ENCODE measurements around the gene MARS1.

Gene MARS1

GRCh38 chr12:57456737-57457490 is 31.0 kb upstream of the MARS1 start:
- DNase-seq (ENCODE audit: low read depth in 1 of 2, low spot score in 1 of 2), result no peak

DNA sequence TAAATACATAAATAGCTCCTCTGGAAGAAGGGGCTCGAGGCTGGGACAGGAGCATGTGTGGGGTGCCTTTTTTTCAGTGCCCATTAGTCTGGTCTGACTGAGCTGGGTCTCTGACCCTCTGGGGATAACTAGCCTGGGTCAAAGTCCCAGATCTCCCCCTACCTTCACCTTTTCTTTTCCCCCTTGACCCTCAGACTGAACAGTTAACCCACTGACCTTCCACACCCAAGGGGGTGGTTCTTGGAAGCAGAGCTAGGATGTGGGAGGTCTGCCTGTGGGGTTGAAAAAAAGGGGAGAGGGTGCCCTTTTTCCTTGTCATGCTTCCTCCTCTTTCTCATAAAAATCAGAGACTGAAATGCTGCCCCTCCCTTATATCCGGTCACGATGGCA is 29.2 kb upstream of the MARS1 start:
- no peak for DNase-seq (ENCODE audit: low read depth in 1 of 2, low spot score in 1 of 2)

- DNase-seq (ENCODE audit: low read depth in 1 of 2, low spot score in 1 of 2), result peak; percentile 89 to 94
These were observed 28.7 kb upstream of the MARS1 start for GRCh38 chr12:57459055-57459749.

- DNase-seq (ENCODE audit: low read depth in 1 of 2, low spot score in 1 of 2), result no peak
These were observed 28.0 kb upstream of the MARS1 start, which contains the start of gene GLI1 for GRCh38 chr12:57459750-57460467. Gene GLI1 (plus strand): TSS chr12:57459785. CDS start chr12:57463692, 3,907 bp downstream.

- DNase-seq (ENCODE audit: low read depth in 1 of 2, low spot score in 1 of 2), result no peak
These were observed 27.4 kb upstream of the MARS1 start for GRCh38 chr12:57460468-57460784.

- DNase-seq (ENCODE audit: low read depth in 1 of 2, low spot score in 1 of 2), result no peak
These were observed 27.0 kb upstream of the MARS1 start for GRCh38 chr12:57460841-57461275.

GRCh38 chr12:57461276-57461916 is 26.5 kb upstream of the MARS1 start:
- DNase-seq (ENCODE audit: low read depth in 1 of 2, low spot score in 1 of 2), result no peak

DNA sequence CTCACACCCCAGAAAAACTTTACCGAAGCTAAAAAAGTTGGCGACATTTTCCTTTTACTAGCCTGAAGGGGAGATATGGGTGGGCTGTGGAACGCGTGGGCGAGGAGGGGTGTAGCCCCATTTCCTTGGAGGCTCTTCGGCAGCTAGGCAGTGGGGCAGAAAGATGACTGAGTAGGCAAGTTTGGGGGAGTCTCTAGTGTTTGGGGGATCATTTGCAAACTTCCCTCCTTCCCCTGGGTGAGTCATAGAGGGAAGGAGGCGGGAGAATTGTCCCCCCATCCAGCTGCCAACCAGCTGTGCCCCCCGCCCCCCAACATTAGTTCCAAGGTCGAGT is 26.0 kb upstream of the MARS1 start:
- no peak for DNase-seq (ENCODE audit: low read depth in 1 of 2, low spot score in 1 of 2)

DNA sequence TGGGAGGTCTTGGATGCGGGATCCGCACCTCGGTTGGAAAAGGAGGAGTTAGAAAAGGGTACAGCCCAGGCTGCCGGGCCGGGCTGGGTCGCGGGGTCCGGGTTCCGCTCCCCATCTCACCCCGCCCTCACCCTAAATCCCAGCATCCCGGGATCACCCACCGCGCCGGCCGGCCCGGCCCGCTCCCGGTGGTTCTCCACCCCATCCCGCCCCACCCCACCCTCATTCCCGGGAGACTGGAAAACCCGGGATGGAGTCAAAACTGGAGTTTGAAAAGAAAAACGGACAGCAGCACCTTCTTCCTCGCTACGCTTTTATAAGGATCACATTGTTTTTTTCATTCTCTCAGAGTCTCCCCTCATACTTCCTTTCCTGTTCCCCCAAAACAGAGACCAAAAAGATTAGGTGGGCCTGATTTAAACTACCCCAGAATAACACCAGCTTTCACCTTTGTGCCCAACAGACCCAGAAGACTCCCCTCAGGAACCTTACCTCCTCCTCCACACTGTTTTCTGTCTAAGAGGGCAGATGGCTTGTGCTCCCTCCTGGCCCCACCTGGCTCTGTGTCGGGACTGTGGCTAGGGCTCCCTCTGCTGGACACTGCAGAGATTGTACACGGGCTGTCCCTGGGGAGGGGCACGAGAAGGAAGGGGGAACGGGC is 25.5 kb upstream of the MARS1 start:
- DNase-seq (ENCODE audit: low read depth in 1 of 2, low spot score in 1 of 2), result peak; percentile 79 to 86

DNA sequence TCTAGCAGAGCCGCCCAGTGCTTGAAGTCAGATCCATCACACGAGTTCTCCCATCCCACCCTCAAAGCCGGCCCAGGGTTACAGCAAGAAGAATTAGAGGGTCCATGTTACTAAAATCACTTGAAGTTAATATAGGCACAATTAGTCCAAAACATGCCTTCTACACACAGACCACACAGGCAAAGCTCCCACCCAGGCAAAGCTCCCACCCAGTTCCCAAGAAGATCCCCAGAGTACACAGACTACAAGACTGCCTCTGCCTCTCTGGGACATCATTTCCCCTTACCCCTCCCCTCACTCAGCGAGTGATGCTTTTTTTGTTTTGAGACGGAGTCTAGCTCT is 25.0 kb upstream of the MARS1 start:
- DNase-seq (ENCODE audit: low read depth in 1 of 2, low spot score in 1 of 2), result no peak

- no peak for DNase-seq (ENCODE audit: low read depth in 1 of 2, low spot score in 1 of 2)
These were observed 23.3 kb upstream of the MARS1 start for GRCh38 chr12:57464569-57464968.

- DNase-seq (ENCODE audit: low read depth in 1 of 2, low spot score in 1 of 2), result no peak
These were observed 22.7 kb upstream of the MARS1 start for GRCh38 chr12:57465030-57465746.

DNA sequence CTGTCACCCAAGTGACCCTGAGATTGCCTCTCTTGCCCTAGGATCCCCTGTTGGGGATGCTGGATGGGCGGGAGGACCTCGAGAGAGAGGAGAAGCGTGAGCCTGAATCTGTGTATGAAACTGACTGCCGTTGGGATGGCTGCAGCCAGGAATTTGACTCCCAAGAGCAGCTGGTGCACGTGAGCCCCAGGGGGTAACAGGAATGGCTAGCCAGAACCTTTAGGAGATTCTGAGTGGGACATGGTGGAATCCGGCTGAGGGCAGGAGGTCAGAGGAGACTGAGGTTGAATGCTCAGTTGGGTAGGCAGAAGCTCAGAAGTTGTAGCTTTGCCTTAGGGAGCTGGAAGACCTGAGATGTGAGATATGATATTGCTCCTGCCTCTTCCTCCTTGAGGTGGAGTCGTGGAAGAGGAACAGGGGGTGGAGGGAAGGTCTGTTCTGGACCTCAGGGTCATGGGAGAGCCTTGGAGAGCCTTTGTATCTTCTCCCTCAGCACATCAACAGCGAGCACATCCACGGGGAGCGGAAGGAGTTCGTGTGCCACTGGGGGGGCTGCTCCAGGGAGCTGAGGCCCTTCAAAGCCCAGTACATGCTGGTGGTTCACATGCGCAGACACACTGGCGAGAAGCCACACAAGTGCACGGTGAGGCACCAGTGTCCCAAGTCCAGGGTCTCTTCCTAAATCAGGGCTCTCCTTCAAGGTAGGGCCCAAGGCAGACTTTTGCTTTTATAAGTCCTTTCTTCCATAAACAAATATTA is 21.9 kb upstream of the MARS1 start:
- no peak for DNase-seq (ENCODE audit: low read depth in 1 of 2, low spot score in 1 of 2)

DNA sequence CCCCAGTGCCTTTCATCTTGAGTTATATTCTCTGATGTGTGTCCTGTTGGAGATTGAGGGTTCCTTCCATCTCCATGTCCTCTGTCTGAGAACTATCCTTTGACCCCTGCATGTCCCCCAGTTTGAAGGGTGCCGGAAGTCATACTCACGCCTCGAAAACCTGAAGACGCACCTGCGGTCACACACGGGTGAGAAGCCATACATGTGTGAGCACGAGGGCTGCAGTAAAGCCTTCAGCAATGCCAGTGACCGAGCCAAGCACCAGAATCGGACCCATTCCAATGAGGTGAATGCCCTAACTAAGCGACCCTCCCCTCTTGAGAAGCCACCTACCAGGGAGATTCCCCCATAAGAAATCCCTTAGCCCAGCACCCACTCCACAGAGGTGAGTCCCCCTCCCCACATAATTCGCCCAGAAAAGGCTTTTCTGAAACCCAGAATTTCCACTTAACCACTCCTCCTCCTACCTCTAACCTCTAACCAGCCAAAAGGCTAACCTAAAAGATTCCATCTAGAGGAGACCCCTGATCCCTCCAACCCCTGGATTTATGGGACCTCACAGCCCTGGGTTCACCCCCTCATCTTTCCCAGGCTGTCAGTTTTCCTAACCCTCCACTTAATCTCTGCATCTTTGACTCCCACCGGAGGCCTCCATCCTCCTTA is 20.5 kb upstream of the MARS1 start:
- DNase-seq (ENCODE audit: low read depth in 1 of 2, low spot score in 1 of 2), result no peak

DNA sequence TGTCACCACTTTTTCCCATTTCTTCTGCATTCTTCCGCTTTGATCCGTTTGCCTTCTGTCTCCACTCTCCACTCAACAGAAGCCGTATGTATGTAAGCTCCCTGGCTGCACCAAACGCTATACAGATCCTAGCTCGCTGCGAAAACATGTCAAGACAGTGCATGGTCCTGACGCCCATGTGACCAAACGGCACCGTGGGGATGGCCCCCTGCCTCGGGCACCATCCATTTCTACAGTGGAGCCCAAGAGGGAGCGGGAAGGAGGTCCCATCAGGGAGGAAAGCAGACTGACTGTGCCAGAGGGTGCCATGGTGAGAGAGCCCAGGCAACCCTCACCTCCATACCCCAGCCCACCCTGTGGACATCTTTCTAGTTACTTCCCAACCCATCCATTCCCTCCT is 20.0 kb upstream of the MARS1 start:
- DNase-seq (ENCODE audit: low read depth in 1 of 2, low spot score in 1 of 2), result no peak

GRCh38 chr12:57469296-57470164 is 18.3 kb upstream of the MARS1 start:
- no peak for DNase-seq (ENCODE audit: low read depth in 1 of 2, low spot score in 1 of 2)

GRCh38 chr12:57470286-57470969 is 17.4 kb upstream of the MARS1 start:
- no peak for DNase-seq (ENCODE audit: low read depth in 1 of 2, low spot score in 1 of 2)
